ENCODE results near the gene CHTF18.

The CHTF18 gene

DNA sequence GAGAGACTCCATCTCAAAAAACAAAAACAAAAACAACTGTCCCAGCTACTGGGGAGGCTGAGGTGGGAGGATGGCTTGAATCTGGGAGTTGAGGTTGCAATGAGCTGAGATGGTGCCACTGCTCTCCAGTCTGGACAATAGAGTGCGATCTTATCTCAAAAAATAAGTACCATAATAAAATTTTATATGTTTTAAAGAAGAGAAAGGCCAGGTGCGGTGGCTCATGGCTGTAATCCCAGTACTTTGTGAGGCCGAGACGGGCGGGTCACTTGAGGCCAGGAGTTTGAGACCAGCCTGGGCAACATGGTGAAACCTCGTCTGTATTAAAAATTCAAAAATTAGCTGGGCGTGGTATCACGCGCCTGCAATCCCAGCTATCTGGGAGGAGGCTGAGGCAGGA, 11.6 kb upstream of the CHTF18 start:
- DNase-seq, result no peak

DNA sequence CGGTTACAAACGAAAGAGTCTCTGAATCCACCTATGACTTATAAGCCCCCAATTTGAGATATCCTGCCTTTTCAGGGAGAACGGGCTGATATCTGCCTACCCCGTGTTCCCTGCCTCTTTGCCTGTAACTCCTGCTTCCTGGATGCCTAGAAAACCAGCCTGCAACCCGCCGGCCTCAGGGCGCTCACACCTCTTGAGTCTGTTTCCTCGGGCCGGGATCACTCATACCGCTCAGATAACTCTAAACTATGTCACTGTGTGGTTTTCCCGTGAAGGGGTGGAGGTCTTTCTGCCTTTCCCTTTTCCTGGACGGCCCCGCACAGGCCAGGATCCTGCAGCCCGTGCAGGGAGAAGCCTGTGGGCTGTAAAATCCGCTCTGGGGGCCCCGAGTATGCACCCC, 10.6 kb upstream of the CHTF18 start:
- no peak for DNase-seq

DNA sequence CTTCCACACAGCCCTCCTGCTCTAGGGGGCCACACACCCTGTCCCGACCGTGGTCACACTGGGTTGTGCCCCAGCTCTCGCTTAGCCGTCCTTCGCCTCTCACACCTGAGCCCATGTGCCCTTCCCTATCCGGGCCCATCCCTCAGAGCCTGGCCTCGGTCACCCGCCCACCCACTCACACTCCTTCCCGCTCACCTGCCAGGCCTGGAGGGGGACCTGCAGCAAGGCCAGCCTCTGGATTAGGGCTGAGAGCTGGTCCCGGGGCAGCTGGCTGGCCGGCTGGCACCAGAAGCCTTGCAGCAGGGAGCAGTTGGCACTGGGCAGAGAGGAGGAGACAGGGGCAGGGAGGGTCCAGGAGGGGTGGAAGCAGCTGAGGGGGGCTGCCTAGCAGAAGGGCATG, 10.0 kb upstream of the CHTF18 start:
- DNase-seq, result no peak

DNA sequence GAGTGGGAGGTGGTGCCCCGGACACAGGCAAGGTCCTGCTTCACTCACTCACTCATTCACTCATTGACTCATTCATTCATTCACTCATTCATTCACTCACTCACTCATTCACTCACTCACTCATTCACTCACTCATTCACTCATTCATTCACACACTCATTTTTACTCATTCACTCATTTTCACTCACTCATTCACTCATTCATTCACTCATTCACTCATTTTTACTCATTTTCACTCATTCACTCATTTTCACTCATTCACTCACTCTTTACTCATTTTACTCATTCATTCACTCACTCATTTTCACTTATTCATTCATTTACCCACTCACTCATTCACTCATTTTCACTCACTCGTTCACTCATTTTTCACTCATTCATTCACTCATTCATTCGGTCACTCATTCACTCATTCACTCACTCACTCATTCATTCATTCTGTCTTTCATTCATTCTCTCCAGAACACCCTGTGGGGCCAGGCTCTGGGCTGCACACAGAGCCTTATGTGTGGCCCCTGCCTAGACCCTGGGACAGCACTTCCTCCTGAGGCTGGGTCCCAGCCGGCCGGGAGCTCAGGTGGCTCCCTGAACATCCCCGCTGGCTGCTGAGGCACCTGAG, 9.4 kb upstream of the CHTF18 start:
- no peak for DNase-seq

DNA sequence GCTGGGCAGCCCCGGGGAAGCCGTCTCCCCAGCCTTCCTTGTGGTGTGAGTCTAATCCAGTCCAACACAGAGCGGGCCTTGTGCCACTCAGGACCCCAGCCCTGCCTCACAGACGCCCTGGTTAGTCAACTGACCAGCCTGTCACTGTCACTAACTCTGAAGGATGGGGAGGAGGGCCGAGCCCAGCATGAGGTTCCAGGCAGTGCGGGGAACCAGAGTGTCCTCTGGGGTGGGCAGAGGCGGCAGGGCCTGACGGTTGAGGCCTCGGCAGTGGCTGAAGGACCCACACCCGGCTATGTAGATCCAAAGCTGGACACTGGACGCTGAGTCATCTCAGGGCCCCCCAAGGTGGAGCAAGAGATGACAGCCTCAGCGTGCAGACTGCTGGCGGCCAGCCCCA, 8.9 kb upstream of the CHTF18 start:
- no peak for DNase-seq

DNA sequence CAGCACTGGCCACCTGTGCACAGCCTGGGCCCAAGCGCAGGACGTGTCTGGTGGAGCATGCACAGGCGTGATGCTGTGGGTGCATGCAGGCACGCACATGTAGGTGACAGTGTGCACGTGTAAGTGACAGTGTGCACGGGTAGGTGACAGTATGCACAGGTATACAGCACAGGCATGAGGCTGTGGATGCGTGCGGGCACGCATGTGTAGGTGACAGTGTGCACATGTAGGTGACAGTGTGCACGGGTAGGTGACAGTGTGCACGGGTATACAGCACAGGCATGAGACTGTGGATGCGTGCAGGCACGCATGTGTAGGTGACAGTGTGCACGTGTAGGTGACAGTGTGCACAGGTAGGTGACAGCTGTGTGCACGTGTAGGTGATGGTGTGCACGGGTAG, 8.1 kb upstream of the CHTF18 start:
- no peak for DNase-seq

DNA sequence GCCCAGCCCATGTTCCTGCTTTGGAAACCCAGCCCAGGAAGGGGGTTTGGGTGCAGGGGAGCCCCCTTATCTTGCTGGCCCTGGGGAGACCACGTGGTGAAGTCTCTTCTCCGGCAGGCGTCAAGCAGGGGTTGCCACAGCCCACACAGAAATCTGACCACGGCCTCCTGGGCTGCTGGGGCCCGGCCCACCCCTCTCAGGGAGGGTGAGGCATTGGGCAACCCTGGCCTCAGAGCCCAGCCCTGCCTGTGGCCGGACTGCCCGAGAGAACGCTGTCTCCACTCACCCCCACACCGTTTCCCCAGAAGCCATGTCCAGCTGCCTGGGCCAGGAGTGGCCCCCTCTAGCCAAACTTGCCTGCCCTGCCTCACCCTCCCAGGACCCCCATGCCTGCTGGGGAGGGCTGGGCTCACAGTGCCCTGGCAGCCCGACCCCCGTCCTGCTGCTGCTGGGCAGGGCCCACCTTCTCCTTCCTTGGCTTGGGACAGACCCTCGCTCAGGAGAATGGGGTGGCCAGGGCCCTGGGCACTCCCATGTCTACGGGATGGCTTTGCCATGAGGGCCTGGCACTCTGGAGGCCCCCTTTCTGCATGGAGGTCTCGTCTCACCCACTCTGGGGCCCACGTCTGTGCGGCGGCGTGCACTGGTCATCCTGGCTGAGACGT, 6.9 kb upstream of the CHTF18 start:
- DNase-seq, result no peak

DNA sequence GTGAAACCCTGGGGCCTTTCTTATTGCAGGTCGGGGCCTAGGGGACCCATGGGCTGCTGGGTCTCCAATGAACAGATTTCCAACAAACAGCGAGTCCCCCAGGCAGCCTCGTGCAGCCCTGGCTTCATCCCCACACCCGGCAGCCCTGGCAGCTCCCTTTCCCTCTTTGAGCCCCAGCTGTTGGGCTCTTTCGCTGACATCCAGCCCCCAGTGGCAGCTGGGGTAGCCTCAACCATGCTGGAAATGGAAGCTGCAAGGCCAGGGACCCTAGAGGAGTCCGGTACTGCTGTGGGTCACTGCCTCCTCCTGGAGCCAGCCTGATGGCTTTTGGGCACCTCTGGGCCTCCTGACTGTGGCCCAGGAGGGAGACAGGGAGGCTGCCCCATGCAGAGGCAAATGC, 6.2 kb upstream of the CHTF18 start:
- DNase-seq, result no peak

DNA sequence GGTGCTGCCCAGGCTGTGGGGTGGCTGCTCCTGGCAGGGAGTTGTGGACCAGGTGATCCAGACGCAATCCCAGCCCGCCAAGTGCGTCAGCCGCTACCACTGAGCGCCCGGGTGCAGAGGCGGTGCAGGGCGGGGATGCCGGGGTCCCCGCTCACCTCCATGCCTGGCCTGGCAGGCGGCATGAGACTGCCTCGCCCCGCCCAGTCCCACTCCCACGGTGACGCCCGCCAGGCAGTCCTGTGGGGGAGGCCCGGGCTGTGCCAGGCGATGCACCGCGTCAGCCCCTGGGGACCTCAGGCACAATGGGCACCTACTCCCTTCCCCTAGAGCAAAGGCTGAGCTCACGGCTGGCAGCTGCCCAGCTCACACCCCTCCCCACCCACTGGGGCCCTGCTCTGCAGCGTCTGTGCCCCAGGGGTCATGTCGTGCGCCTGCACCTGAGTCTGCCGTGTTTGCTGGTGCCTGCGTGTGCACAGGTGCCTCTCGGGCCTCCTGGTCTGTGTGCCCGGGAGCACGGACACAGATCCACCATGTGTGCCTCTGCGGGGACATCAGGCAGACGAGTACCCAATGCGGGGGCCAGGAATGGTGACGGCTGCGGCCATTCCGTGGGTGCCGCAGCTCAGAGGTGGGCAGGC, 5.5 kb upstream of the CHTF18 start:
- DNase-seq, result no peak

DNA sequence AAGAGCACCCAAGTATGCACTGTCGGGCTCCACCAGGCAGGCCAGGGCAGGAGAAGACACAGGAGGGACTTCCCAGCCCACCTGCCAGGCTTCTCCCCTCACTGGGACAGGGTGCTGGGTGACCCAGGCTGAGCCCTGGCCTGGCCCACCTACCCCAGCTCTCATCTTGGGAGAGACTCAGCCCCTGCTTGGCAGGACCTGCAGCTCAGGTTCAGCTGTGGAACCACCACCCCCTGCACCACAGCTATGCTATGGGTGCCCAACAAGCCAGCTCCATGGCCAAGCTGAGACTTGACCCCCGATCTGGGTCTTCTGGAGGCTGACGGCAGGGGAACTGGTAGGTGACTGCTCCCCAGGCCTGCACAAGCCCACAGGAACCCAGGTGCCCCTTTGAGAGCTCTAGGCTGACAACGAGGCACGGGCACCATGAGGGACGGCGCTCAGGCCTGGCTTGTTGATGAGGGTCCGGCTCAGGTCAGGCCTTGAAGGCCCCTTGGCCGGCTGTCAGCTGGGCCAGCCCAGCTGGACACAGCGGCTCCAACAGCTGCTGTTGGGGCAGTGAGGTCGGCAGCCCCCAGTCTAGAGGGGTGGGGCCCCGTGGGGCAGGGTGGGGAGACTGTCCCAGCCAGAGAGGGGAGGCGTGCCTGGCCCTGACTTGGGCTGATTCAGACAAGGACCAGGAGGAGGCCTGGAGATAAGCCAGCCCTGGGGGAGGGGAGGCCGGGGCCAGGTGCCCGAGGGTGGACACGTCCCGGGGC, 4.8 kb upstream of the CHTF18 start:
- DNase-seq, result no peak

DNA sequence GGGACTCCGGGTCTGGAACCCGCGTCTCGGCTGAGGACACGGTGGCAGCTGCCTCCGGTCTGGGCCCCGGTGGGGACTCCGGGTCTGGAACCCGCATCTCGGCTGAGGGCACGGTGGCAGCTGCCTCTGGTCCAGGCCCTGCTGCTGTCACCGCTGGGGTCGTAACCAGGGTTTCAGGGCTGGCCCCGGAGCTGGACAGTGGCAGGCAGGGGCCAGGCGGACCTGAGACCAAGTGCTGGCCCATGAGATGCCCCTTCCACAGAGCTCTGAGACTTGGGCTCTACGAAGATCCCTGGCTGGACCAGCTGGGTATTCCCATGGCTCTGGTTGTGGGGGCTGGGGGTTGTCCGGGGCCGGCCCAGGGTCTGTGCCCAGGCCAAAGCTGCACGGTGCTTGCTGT, 4.0 kb upstream of the CHTF18 start:
- no peak for DNase-seq

DNA sequence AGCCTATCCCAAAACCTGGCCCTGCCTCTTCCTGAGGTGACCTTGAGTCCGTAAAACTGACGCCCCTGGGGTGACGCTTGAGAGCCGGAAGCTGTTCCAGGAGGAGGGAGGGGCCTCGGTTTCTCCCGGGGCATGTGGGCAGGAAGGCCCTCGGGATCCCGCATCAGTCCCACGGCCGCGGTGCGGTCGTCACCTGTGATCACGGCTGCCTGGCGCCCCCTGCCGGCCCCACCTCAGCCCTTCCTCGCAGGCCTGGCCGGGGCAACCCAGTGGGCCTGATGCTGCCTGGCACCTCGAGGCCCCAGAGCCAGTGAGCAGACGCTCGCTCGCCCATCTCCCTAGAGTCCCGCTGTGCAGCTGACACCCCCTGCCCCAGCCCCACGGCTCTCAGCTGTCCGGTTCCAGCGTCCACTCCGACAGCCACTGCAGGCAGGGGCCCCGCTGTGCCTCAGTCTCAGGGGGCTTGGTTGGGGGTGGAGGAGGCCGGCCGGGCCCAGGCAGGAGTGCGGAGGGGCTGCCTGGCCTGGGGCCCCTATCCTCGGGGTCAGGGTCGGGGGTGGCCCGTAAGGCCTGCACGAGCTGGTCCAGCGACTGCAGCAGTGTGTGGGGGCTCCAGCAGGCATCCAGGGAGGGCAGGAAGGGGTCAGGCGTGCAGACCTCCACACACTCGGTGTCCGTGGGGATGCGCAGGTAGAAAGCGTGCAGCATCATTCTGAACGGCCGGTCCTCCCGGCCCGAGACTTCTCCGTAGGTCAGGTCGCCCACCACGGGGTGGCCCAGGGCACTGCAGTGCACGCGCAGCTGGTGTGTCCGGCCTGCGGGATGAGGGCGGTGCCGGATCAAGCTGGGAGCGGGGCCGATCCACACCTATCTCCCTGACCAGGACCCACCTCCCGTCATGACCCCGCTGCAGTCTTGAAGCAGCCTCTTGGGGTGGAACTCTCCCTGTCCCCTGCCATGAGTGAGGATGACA, 2.6 kb upstream of the CHTF18 start:
- peak; percentile 91 for DNase-seq

DNA sequence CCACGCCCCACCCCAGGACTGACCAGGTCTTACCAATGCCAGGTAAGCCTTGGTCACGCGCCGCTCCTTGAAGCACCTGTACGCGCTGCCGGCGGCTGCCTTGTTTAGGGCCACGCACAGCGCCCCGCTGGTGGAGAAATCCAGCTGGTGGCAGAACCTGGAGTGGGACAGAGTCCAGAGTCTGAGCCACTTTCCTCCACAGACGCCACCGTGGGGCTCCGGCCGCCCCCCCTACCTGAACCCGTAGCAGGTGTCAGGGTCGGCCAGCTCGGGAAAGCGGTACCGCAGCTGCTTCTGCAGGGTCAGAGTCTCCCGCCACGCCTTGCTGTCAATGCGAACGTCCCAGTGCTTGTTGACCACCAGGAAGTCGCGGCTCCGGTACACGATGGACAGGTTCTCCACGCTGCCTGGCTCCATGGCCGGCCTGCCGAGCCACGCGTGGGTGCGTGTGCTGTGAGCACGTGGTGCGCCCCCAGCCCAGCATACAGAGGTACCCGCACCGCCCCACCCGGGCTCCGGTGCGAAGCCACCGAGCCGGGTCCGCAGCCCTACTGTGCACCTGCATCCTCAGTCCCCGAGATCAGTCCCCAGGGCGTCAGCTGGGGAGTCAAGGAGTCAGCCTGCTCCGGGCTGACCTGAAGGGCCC, 976 bp upstream of the CHTF18 start:
- DNase-seq, result no peak

DNA sequence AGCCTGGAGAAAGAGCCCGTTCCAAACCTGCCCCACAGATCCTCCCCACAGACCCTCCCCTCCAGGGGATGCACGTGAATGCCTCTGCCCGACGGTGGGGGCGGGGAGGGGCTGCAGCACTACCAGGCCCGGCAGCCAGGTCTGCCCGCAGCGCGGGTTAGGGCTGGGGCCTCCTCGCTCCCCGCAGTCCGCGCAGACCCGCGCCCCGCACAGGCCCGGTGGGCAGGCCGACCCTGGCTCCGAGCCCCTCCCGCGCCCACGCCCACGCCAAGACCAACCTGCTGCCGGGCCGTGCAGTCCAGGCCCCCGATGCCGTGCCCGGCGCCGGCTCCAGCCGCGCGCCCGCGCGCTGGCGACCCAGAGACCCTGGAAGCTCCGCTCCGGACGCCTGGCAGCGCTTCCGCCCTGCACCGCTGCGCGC, 432 bp upstream of the CHTF18 start, which contains the start of gene RPUSD1:
Gene RPUSD1, minus strand, starts transcription at position 404 of the 421 bp plus-strand sequence. CDS start 644 bp downstream, outside the sequence.
- no peak for DNase-seq

DNA sequence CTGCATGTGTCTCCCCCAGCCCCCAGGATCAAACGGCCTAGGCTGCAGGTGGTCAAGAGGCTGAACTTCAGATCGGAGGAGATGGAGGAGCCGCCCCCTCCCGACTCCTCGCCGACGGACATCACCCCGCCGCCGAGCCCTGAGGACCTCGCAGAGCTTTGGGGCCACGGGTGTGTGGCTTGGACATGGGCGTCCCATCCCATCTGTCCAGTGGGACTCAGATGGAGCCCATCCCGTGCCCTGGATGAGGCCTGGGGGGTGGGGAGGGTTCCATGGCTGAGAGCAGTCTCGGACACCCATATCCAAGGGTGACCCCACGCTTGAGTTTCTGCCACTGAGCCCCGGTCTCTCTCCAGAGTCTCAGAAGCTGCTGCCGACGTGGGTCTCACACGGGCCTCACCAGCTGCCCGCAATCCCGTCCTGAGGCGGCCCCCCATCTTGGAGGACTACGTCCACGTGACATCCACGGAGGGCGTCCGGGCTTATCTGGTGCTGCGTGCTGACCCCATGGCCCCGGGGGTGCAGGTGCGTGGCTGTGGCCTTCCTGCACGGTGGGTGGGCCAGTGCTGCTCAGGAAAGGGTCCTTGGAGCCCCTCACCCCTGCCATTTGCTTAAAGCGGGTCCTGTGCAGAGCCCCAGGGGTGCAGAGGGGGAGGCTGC, 901 bp downstream of the CHTF18 start:
- no peak for DNase-seq

DNA sequence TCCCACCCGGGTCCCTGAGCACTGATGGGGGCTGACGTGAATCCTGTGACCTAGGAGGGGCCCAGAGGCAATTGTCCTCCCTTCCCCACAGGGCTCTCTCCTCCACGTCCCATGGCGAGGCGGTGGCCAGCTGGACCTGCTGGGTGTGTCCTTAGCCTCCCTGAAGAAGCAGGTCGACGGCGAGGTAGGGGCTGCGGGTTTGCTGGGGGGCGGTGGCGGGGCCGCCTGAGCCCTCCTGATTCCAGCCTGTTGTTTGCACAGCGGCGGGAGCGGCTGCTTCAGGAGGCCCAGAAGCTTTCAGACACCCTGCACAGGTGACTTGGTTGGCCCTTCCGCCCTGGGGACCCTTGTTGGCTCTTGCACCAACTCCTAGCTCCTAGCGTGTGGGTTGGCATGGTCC, 1.7 kb downstream of the CHTF18 start:
- DNase-seq, result no peak

DNA sequence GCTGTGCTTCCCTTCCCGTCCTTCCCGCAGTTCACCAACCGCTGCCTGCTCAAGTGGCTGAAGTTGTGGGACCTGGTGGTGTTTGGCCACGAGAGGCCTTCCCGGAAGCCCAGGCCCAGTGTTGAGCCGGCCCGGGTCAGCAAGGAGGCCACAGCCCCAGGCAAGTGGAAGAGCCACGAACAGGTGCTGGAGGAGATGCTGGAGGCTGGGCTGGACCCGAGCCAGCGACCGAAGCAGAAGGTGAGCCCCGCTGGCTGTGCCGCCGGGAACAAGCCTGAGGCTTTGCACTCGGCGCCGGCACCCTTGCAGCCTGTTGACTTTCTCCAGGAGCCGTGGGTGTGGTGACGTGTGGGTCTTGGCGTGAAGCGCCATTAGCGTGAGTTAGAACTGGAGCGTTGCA, 2.7 kb downstream of the CHTF18 start:
- no peak for DNase-seq

DNA sequence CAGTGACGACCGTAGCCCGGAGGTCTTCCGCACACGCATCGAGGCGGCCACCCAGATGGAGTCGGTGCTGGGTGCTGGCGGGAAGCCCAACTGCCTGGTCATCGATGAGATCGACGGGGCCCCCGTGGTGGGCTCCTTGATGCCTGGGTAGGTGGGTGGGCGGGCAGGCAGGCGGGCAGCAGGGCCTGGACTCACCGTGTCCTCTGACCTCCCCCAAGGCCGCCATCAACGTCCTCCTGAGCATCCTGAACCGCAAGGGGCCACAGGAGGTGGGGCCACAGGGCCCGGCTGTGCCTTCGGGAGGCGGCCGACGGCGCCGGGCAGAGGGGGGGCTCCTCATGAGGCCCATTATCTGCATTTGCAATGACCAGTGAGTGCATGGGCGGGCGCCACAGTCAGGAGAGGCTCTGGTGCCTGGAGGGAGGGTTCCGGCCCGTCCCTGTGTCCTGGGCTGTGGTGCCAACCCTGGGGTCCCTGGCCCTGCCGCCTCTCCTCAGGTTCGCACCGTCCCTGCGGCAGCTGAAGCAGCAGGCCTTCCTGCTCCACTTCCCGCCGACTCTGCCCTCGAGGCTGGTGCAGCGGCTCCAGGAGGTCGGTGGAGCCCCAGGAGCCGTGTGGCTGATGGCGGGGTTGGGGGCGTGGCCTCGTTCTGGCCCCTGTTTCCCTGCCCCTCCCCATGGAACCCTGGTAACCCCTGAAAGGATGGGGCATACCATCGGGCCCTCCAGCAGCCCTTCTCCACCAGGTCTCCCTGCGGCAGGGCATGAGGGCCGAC, 4.0 kb downstream of the CHTF18 start:
- DNase-seq, result no peak

DNA sequence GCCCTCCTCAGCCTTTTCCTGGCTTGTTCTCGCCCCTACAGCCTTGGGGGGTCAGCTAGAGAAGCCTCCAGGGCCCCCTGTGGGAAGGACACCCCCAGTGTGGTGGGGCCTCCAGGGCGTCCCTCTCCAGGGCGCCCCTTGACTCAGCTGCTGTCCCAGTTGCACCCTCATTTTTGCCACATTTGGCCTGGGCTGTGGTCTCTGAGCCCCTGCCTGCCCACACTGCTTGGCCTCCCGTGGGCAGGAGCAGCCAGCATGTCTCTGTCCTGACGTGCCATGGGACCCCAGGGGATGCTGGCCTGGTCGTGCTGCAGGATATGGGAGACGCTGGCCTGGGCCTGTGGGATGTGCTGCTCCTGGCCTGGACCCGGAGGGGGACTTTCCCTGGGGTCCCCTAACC, 5.0 kb downstream of the CHTF18 start:
- DNase-seq, result no peak

DNA sequence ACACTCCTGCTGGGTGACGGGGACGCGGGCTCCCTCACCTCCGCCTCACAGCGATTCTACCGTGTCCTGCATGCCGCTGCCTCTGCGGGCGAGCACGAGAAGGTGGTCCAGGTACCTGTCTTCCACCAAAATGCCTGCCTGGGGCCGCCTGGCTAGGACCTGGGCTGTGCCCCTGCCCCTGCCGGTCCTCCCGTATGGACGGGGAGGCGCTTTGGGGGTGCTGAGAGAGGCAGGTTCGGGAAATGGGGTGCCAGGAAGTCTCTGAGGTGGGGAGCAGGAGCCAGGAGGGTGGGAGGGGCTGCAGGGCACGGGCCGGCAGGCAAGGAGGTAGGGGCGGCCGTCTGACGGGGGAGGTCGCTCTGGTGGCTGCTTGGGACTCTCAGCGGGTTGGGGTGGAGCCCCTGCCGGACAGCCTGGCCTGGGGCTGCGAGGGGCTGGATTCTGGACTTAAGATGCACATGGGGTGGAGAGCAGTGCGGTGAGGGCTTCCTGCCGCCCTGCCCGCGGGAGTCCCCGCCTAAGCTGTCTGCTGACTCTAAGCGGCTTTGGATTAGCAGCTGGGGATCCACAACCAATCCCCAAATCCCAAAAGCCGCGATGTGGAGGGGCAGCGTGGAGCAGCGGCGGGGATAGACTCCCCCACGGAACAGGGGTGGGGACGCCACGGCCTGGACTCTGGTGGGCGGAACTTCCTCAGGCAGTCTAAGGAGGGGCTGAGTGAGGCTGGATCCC, 5.8 kb downstream of the CHTF18 start:
- DNase-seq, result no peak
